ENCODE data around the gene BPTF.
"Not testable (repeated sequence)": the region's sequence is repeated elsewhere in the genome, so short reads cannot be mapped to it uniquely, and the experiment has no call there.

DNA sequence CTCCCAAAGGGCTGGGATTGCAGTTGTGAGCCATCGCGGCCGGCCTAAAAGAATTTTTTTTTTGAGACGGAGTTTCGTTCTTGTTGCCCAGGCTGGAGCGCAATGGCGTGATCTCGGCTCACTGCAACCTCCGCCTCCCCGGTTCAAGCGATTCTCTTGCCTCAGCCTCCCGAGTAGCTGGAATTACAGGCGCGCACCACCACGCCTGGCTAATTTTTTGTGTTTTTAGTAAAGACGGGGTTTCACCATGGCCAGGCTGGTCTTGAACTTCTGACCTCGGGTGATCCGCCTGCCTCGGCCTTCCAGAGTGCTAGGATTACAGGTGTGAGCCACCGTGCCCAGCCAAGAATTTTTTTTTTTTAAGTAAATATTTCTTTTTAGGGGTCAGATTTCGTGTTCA lies 193.2 kb downstream of the BPTF start:
- TF ChIP-seq TCF12 (IDR thresholded peaks at IDR 0.05; ENCODE audit: low read depth, low read length); EP300 (IDR thresholded peaks at IDR 0.05; ENCODE audit: borderline replicate concordance in 1 of 2, low read depth in 2 of 2, low read length in 2 of 2); YY1 (IDR thresholded peaks at IDR 0.05; ENCODE audit: low read depth, low read length); CBX8 (IDR thresholded peaks at IDR 0.05; ENCODE audit: borderline replicate concordance, low read depth, low read length); POLR2AphosphoS5 (IDR thresholded peaks at IDR 0.05; ENCODE audit: low read depth, low read length); FOSL1 (IDR thresholded peaks at IDR 0.05; ENCODE audit: insufficient read depth, low read depth, low read length); SP1 (IDR thresholded peaks at IDR 0.05; ENCODE audit: low read depth, low read length); BCL11A (IDR thresholded peaks at IDR 0.05; ENCODE audit: low read depth in 2 of 2, low read length in 2 of 2); GABPA (IDR thresholded peaks at IDR 0.05; ENCODE audit: borderline replicate concordance, insufficient read depth, low read length): not testable (repeated sequence)
- TF ChIP-seq, protein P1, sequence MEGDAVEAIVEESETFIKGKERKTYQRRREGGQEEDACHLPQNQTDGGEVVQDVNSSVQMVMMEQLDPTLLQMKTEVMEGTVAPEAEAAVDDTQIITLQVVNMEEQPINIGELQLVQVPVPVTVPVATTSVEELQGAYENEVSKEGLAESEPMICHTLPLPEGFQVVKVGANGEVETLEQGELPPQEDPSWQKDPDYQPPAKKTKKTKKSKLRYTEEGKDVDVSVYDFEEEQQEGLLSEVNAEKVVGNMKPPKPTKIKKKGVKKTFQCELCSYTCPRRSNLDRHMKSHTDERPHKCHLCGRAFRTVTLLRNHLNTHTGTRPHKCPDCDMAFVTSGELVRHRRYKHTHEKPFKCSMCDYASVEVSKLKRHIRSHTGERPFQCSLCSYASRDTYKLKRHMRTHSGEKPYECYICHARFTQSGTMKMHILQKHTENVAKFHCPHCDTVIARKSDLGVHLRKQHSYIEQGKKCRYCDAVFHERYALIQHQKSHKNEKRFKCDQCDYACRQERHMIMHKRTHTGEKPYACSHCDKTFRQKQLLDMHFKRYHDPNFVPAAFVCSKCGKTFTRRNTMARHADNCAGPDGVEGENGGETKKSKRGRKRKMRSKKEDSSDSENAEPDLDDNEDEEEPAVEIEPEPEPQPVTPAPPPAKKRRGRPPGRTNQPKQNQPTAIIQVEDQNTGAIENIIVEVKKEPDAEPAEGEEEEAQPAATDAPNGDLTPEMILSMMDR (IDR thresholded peaks at IDR 0.05; ENCODE audit: control extremely low read depth in 1 of 3, insufficient read depth in 1 of 3, low read depth in 1 of 3, low read length in 3 of 3): not testable (repeated sequence)
- TF ChIP-seq, protein P2, sequence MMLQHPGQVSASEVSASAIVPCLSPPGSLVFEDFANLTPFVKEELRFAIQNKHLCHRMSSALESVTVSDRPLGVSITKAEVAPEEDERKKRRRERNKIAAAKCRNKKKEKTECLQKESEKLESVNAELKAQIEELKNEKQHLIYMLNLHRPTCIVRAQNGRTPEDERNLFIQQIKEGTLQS (IDR thresholded peaks at IDR 0.05; ENCODE audit: insufficient read depth, low read depth, low read length): not testable (repeated sequence)
